ENCODE data around the gene PPP1R14B. TPM values are rescaled to one million over a fixed set of nuclear protein-coding genes. Genes with fewer than 3 reads are reported as not detected.

The PPP1R14B gene
- total and polyA plus RNA-seq, 4 donors: 110 to 146 (median 137) TPM

GRCh38 chr11:64196626-64197025 lies 50.1 kb downstream of the PPP1R14B start:
- no peak overlapping the region for H3K4me3 ChIP-seq (ENCODE audit: low read length in 2 of 2)
- no peak overlapping the region for H3K27ac ChIP-seq (ENCODE audit: low read depth in 1 of 2, low read length in 2 of 2)
- ATAC-seq (ENCODE audit: low FRiP score): no peak
- no peaks in the 10 kb centered on the region for H3K27me3 ChIP-seq (ENCODE audit: control insufficient read depth in 1 of 2, insufficient read depth in 2 of 2, low read length in 1 of 2)
- H3K4me1 ChIP-seq (ENCODE audit: control insufficient read depth in 1 of 2, insufficient read depth in 2 of 2, low read length in 2 of 2): no peaks in the 10 kb centered on the region
- intact Hi-C loops (cut with DNase I): no loop called here
- no peak for DNase-seq
- 79 to 83% methylated on average over 9 of the region's 9 CpGs for WGBS, 2 donors
- H3K9me3 ChIP-seq (ENCODE audit: control insufficient read depth, low read length): no peaks in the 10 kb centered on the region
- H3K36me3 ChIP-seq (ENCODE audit: control insufficient read depth in 1 of 2, insufficient read depth in 2 of 2, low read length in 1 of 2): peaks cover 13 to 20% of the 10 kb centered on the region in 2 donors

Other genes starting within 250 kb of the PPP1R14B start
- gene FLRT1, start 211.0 kb downstream of the PPP1R14B start, total RNA-seq: under 1 TPM; 0.10 to 0.60 TPM
- gene FLRT1, start 211.0 kb downstream of the PPP1R14B start, polyA plus RNA-seq: not detected
- gene MACROD1, start 80.8 kb downstream of the PPP1R14B start, total RNA-seq: 10 to 100 TPM; 12.7 to 19.0 TPM
- 100 to 1,000 TPM; 111 to 125 TPM for gene MACROD1, start 80.8 kb downstream of the PPP1R14B start, polyA plus RNA-seq
- 100 to 1,000 TPM in 1 of 2 donors, 10 to 100 TPM in 1; 67.9 to 111 TPM for gene STIP1, start 60.8 kb downstream of the PPP1R14B start, total RNA-seq
- gene STIP1, start 60.8 kb downstream of the PPP1R14B start, polyA plus RNA-seq: 10 to 100 TPM; 31.0 to 40.4 TPM
- gene FERMT3, start 40.2 kb downstream of the PPP1R14B start, total RNA-seq: 10 to 100 TPM; 35.6 to 42.6 TPM
- gene FERMT3, start 40.2 kb downstream of the PPP1R14B start, polyA plus RNA-seq: 10 to 100 TPM; 22.2 to 38.1 TPM
- gene TRPT1, start 20.8 kb downstream of the PPP1R14B start, total RNA-seq: 10 to 100 TPM; 24.5 to 24.8 TPM
- 10 to 100 TPM; 34.3 to 95.3 TPM for gene TRPT1, start 20.8 kb downstream of the PPP1R14B start, polyA plus RNA-seq
- 10 to 100 TPM; 36.7 to 46.9 TPM for gene NUDT22, start 20.7 kb downstream of the PPP1R14B start, total RNA-seq
- 10 to 100 TPM; 42.1 to 98.8 TPM for gene NUDT22, start 20.7 kb downstream of the PPP1R14B start, polyA plus RNA-seq
- 10 to 100 TPM; 15.0 to 27.4 TPM for gene DNAJC4, start 16.4 kb downstream of the PPP1R14B start, total RNA-seq
- gene DNAJC4, start 16.4 kb downstream of the PPP1R14B start, polyA plus RNA-seq: 10 to 100 TPM; 26.2 to 97.9 TPM
- 100 to 1,000 TPM; 131 to 208 TPM for gene VEGFB, start 12.4 kb downstream of the PPP1R14B start, total RNA-seq
- 100 to 1,000 TPM; 191 to 206 TPM for gene VEGFB, start 12.4 kb downstream of the PPP1R14B start, polyA plus RNA-seq
- 10 to 100 TPM; 50.2 to 52.6 TPM for gene FKBP2, start 5.8 kb downstream of the PPP1R14B start, total RNA-seq
- gene FKBP2, start 5.8 kb downstream of the PPP1R14B start, polyA plus RNA-seq: 100 to 1,000 TPM; 122 to 298 TPM
- gene PLCB3, start 4.6 kb upstream of the PPP1R14B start, total RNA-seq: 10 to 100 TPM; 29.4 to 32.3 TPM
- gene PLCB3, start 4.6 kb upstream of the PPP1R14B start, polyA plus RNA-seq: 10 to 100 TPM; 16.9 to 27.2 TPM
- 10 to 100 TPM; 47.2 to 53.3 TPM for gene BAD, start 37.7 kb upstream of the PPP1R14B start, total RNA-seq
- 100 to 1,000 TPM in 1 of 2 donors, 10 to 100 TPM in 1; 81.8 to 119 TPM for gene BAD, start 37.7 kb upstream of the PPP1R14B start, polyA plus RNA-seq
- gene GPR137, start 38.9 kb upstream of the PPP1R14B start, total RNA-seq: 10 to 100 TPM; 22.5 to 31.8 TPM
- gene GPR137, start 38.9 kb upstream of the PPP1R14B start, polyA plus RNA-seq: 10 to 100 TPM; 19.7 to 40.3 TPM
- not detected for gene KCNK4, start 44.4 kb upstream of the PPP1R14B start, total RNA-seq
- not detected for gene KCNK4, start 44.4 kb upstream of the PPP1R14B start, polyA plus RNA-seq
- not detected for gene CATSPERZ, start 53.4 kb upstream of the PPP1R14B start, total RNA-seq
- gene CATSPERZ, start 53.4 kb upstream of the PPP1R14B start, polyA plus RNA-seq: not detected
- 10 to 100 TPM; 25.9 to 27.6 TPM for gene ESRRA, start 58.6 kb upstream of the PPP1R14B start, total RNA-seq
- 10 to 100 TPM; 32.3 to 54.7 TPM for gene ESRRA, start 58.6 kb upstream of the PPP1R14B start, polyA plus RNA-seq
- 100 to 1,000 TPM; 139 TPM for gene TRMT112, start 70.6 kb upstream of the PPP1R14B start, total RNA-seq
- 100 to 1,000 TPM; 207 to 270 TPM for gene TRMT112, start 70.6 kb upstream of the PPP1R14B start, polyA plus RNA-seq
- gene PRDX5, start 71.2 kb upstream of the PPP1R14B start, total RNA-seq: 10 to 100 TPM; 69.9 to 95.7 TPM
- 100 to 1,000 TPM; 188 to 316 TPM for gene PRDX5, start 71.2 kb upstream of the PPP1R14B start, polyA plus RNA-seq
- 10 to 100 TPM in 1 of 2 donors, 1 to 10 TPM in 1; 7.4 to 19.0 TPM for gene CCDC88B, start 93.3 kb upstream of the PPP1R14B start, total RNA-seq
- gene CCDC88B, start 93.3 kb upstream of the PPP1R14B start, polyA plus RNA-seq: 10 to 100 TPM; 13.4 to 28.5 TPM
- 10 to 100 TPM; 25.8 to 31.8 TPM for gene RPS6KA4, start 112.2 kb upstream of the PPP1R14B start, total RNA-seq
- gene RPS6KA4, start 112.2 kb upstream of the PPP1R14B start, polyA plus RNA-seq: 10 to 100 TPM; 14.1 to 27.2 TPM